ENCODE data around the gene ABCA8.

Gene ABCA8

GRCh38 chr17:68868708-68869107, 86.5 kb downstream of the ABCA8 start:
- no peak for DNase-seq

GRCh38 chr17:68867759-68868516, 87.3 kb downstream of the ABCA8 start:
- DNase-seq, result no peak

GRCh38 chr17:68865584-68865983, 89.6 kb downstream of the ABCA8 start:
- DNase-seq, result no peak

GRCh38 chr17:68863091-68863652, 92.0 kb downstream of the ABCA8 start:
- no peak for DNase-seq

- no peak for DNase-seq
These were observed 93.6 kb downstream of the ABCA8 start for GRCh38 chr17:68861602-68862001.

- DNase-seq, result no peak
These were observed 94.3 kb downstream of the ABCA8 start for GRCh38 chr17:68860941-68861340.

- DNase-seq, result no peak
These were observed 100.7 kb downstream of the ABCA8 start for GRCh38 chr17:68854452-68854851.

GRCh38 chr17:68853439-68853838, 101.8 kb downstream of the ABCA8 start:
- DNase-seq, result no peak

GRCh38 chr17:68853036-68853435, 102.2 kb downstream of the ABCA8 start:
- peak; percentile 13 for DNase-seq

GRCh38 chr17:68851890-68852289, 103.3 kb downstream of the ABCA8 start:
- no peak for DNase-seq

- DNase-seq, result no peak
These were observed 104.3 kb downstream of the ABCA8 start for GRCh38 chr17:68850749-68851510.

- DNase-seq, result no peak
These were observed 105.2 kb downstream of the ABCA8 start for GRCh38 chr17:68849673-68850610.

GRCh38 chr17:68847711-68848110, 107.5 kb downstream of the ABCA8 start:
- DNase-seq, result no peak

- peak; percentile 33 for DNase-seq
These were observed 111.7 kb downstream of the ABCA8 start for GRCh38 chr17:68843522-68843921.

- DNase-seq, result no peak
These were observed 115.1 kb downstream of the ABCA8 start for GRCh38 chr17:68840073-68840472.

- DNase-seq, result no peak
These were observed 120.1 kb downstream of the ABCA8 start for GRCh38 chr17:68835071-68835470.

- no peak for DNase-seq
These were observed 120.8 kb downstream of the ABCA8 start for GRCh38 chr17:68834328-68834836.

- no peak for DNase-seq
These were observed 122.9 kb downstream of the ABCA8 start for GRCh38 chr17:68832109-68832802.

GRCh38 chr17:68831170-68831569, 124.0 kb downstream of the ABCA8 start:
- no peak for DNase-seq

- DNase-seq, result no peak
These were observed 124.9 kb downstream of the ABCA8 start for GRCh38 chr17:68830313-68830712.

- DNase-seq, result no peak
These were observed 126.0 kb downstream of the ABCA8 start for GRCh38 chr17:68829211-68829610.

GRCh38 chr17:68824707-68825106, 130.5 kb downstream of the ABCA8 start:
- no peak for DNase-seq

All from eye (tissue), 1 donor.